C4-2B (cell line): ENCODE measurements around the gene KCTD2.

Source experiments
- CTCF ChIP-seq: fragments of 450-650 bp; conservative IDR thresholded peaks from 2 replicates; pipeline ENCODE4 v1.5.1; 2017; ENCODE audit warnings: mild to moderate bottlenecking
- ZFX ChIP-seq: fragments of 450-650 bp; IDR thresholded peaks from 2 replicates; pipeline ENCODE4 v1.6.1; 2017

DNA sequence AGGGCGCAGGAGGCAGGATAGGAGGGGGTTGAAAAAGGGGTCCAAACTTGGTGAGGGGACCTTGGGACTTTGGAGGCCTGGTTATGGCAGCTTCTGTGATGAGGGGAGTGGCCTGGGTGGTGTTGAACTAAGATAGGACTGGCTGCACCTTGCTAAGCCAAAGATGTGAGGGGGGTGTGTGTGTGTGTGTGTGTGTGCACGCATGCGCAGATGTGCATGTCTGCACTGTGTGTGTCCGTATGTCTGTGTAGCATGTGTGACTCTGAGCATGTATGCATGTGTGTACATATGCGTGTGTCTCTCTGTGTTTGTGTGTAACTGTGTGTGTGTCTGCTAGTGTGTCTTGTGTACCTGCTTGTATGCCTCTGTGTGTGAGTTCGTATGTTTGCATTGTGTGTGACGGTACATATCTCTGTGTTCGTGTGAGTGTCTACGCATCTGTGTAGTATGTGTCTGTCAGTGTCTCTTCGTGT lies 44.9 kb downstream of the KCTD2 start:
- TF ChIP-seq CTCF, result no peak
- TF ChIP-seq ZFX, result no peak
